HepG2 (cell line): ENCODE results near the gene BEND4. TPM values are rescaled to one million over a fixed set of nuclear protein-coding genes. Genes with fewer than 3 reads are reported as not detected.

Experiments used
- ATAC-seq: fragments of 200-7000 bp; cut with Tn5 transposase; 3 replicates; pipeline ENCODE4 v1.9.1; 2020; ENCODE audit warnings: mild to moderate bottlenecking, moderate library complexity
- BruUV-seq: library from RNA; stranded (reverse); fragments of 400-500 nt; replicated peaks from 2 replicates; lab custom pipeline; 2021; lab: Mats Ljungman, UMichigan
- CTCF ChIA-PET: fragments of 300-600 bp; formaldehyde crosslinking; extraction: SDS; loops from one replicate; lab custom pipeline; 2021; ENCODE audit warnings: low total read pairs, inconsistent platforms, low intra/inter-chr PET ratio; lab: Yijun Ruan, JAX
- POLR2A ChIA-PET: fragments of 350-600 bp; sonication (Branson Sonifier 250); formaldehyde crosslinking; loops from one replicate; lab custom pipeline; 2020; ENCODE audit warnings: antibody characterized with exemption, inconsistent platforms; lab: Yijun Ruan, JAX
- DNase-seq: peaks from one replicate; pipeline ENCODE4 v3.0.0-alpha.2; 2015; ENCODE audit warnings: low spot score
- FAIRE-seq: peaks from 3 replicates; lab custom pipeline; 2011; peaks lifted over from hg19 to GRCh38; lab: Jason Lieb, UNC
- H2AFZ ChIP-seq: one replicate; pipeline ENCODE4 v1.6.1; 2011; ENCODE audit warnings: low read length, inconsistent platforms
- H3K27ac ChIP-seq: fragments of 300-600 bp; 3 replicates; pipeline ENCODE4 v1.8.0; 2011; ENCODE audit warnings: mixed run types, mild to moderate bottlenecking, mixed read lengths, low read length, inconsistent platforms; ENCODE audit not compliant: insufficient read depth; ENCODE audit errors: extremely low read length
- H3K27me3 ChIP-seq, 2 experiments: fragments of 200-600 bp in 1 of 2; 2 replicates in 1 of 2; 3 replicates in 1 of 2; pipeline versions ENCODE4 v1.6.0 to v1.8.0; 2011; ENCODE audit warnings: low read length in 2 of 2, mild to moderate bottlenecking in 2 of 2, moderate library complexity in 2 of 2, inconsistent platforms in 1 of 2; ENCODE audit not compliant: insufficient read depth in 2 of 2, control insufficient read depth in 1 of 2
- H3K36me3 ChIP-seq, 2 experiments: fragments of 200-600 bp in 1 of 2; replicated peaks in 1 of 2; 2 replicates in 1 of 2; 3 replicates in 1 of 2; pipeline versions ENCODE4 v1.5.1 to v1.8.0; 2011; ENCODE audit warnings: low read length in 2 of 2, inconsistent platforms in 1 of 2; ENCODE audit not compliant: insufficient read depth in 2 of 2, control insufficient read depth in 1 of 2
- H3K4me1 ChIP-seq: 2 replicates; pipeline ENCODE4 v1.5.1; 2012; ENCODE audit warnings: low read length, inconsistent platforms; ENCODE audit not compliant: insufficient read depth
- H3K4me2 ChIP-seq: 2 replicates; pipeline ENCODE4 v1.6.0; 2011; ENCODE audit warnings: low read depth, low read length, inconsistent platforms
- H3K4me3 ChIP-seq, 3 experiments: fragments of 200-600 bp in 1 of 3; sonication (generic), shearing (Covaris generic) in 1 of 3; replicated peaks in 1 of 3; 2 replicates each; pipeline ENCODE4 v1.5.1; 2011 to 2016; ENCODE audit warnings: low read length in 3 of 3, inconsistent platforms in 2 of 3, low read depth in 2 of 3, mild to moderate bottlenecking in 2 of 3, control low read depth in 1 of 3, mixed read lengths in 1 of 3; ENCODE audit not compliant: insufficient read depth in 1 of 3
- H3K79me2 ChIP-seq: one replicate; pipeline ENCODE4 v1.6.1; 2011; ENCODE audit warnings: low read length, inconsistent platforms; ENCODE audit not compliant: insufficient read depth
- H3K9ac ChIP-seq: 2 replicates; pipeline ENCODE4 v1.6.0; 2011; ENCODE audit warnings: mild to moderate bottlenecking, low read depth, low read length, inconsistent platforms; ENCODE audit not compliant: insufficient read depth
- H3K9me3 ChIP-seq: 2 replicates; pipeline ENCODE4 v1.5.1; 2012; ENCODE audit warnings: mild to moderate bottlenecking, low read length
- H4K20me1 ChIP-seq: 2 replicates; pipeline ENCODE4 v1.6.0; 2011; ENCODE audit warnings: inconsistent platforms, mild to moderate bottlenecking, low read length, moderate library complexity; ENCODE audit not compliant: insufficient read depth
- ATF1 ChIP-seq: IDR thresholded peaks from 2 replicates; pipeline ENCODE4 v1.6.1; 2016; ENCODE audit warnings: mild to moderate bottlenecking, control low read depth
- CBX1 ChIP-seq: IDR thresholded peaks from one replicate; pipeline ENCODE4 v1.6.1; 2016; ENCODE audit warnings: antibody characterized with exemption, low read depth
- CENPT ChIP-seq: sonication (generic); formaldehyde crosslinking; IDR thresholded peaks from 2 replicates; pipeline ENCODE4 v1.8.0; 2022; ENCODE audit warnings: low read depth, mild to moderate bottlenecking, moderate library complexity, missing genetic modification reagents
- DNMT1 ChIP-seq: sonication (generic); formaldehyde crosslinking; IDR thresholded peaks from 2 replicates; pipeline ENCODE4 v1.5.1; 2020; ENCODE audit warnings: mild to moderate bottlenecking, missing genetic modification reagents
- ELF3 ChIP-seq: IDR thresholded peaks from 2 replicates; pipeline ENCODE4 v1.6.1; 2016; ENCODE audit warnings: missing genetic modification reagents, missing compliant biosample characterization
- FUBP1 ChIP-seq: sonication (generic); formaldehyde crosslinking; IDR thresholded peaks from 2 replicates; pipeline ENCODE4 v1.5.1; 2020; ENCODE audit warnings: missing genetic modification reagents, mild to moderate bottlenecking, borderline replicate concordance
- IKZF4 ChIP-seq: sonication (generic); formaldehyde crosslinking; IDR thresholded peaks from 2 replicates; pipeline ENCODE4 v1.5.1; 2020; ENCODE audit warnings: borderline replicate concordance, mild to moderate bottlenecking, low read depth, missing genetic modification reagents; ENCODE audit errors: not compliant biosample characterization
- KDM5B ChIP-seq: sonication (generic); formaldehyde crosslinking; IDR thresholded peaks from 2 replicates; pipeline ENCODE4 v1.4.0; 2020; ENCODE audit warnings: missing genetic modification reagents, mild to moderate bottlenecking, borderline replicate concordance
- NR2F6 ChIP-seq, 2 experiments: IDR thresholded peaks; 2 replicates each; pipeline ENCODE4 v1.6.1; 2016; ENCODE audit warnings: antibody characterized with exemption in 1 of 2, mild to moderate bottlenecking in 1 of 2
- RARG ChIP-seq: sonication (generic); formaldehyde crosslinking; IDR thresholded peaks from 2 replicates; pipeline ENCODE4 v1.4.0; 2020; ENCODE audit warnings: low read depth, mild to moderate bottlenecking, missing genetic modification reagents
- TBX2 ChIP-seq: sonication (generic); formaldehyde crosslinking; IDR thresholded peaks from 2 replicates; pipeline ENCODE4 v1.5.0; 2020; ENCODE audit warnings: missing genetic modification reagents, mild to moderate bottlenecking, borderline replicate concordance
- ZNF160 ChIP-seq: sonication (generic); formaldehyde crosslinking; IDR thresholded peaks from 2 replicates; pipeline ENCODE4 v1.8.0; 2022; ENCODE audit warnings: mild to moderate bottlenecking, inconsistent platforms, missing genetic modification reagents
- ZNF558 ChIP-seq: sonication (generic); formaldehyde crosslinking; IDR thresholded peaks from 2 replicates; pipeline ENCODE4 v1.9.0; 2022; ENCODE audit warnings: mild to moderate bottlenecking, missing genetic modification reagents, borderline replicate concordance
- ZNF589 ChIP-seq: sonication (generic); formaldehyde crosslinking; conservative IDR thresholded peaks from 2 replicates; pipeline ENCODE4 v1.8.0; 2022; ENCODE audit warnings: mild to moderate bottlenecking, moderate library complexity, missing genetic modification reagents
- ZNF703 ChIP-seq: sonication (generic); formaldehyde crosslinking; IDR thresholded peaks from 2 replicates; pipeline ENCODE4 v1.5.1; 2020; ENCODE audit warnings: missing genetic modification reagents, mild to moderate bottlenecking, moderate library complexity, borderline replicate concordance
- WGBS: methylation state at CpG from one replicate; pipeline ENCODE4 v1.1.6; 2017; ENCODE audit warnings: low lambda C conversion rate; 5-methylcytosine and 5-hydroxymethylcytosine counted together
- in situ Hi-C: cut with HindIII; loops from 2 replicates; pipeline ENCODE4 v1.10.0; 2017; ENCODE audit warnings: low pct_unique_long_range_greater_than_20kb; ENCODE audit not compliant: extremely low pct_ligation_motif_present
- intact Hi-C: fragments of 100-400 bp; cut with micrococcal nuclease; formaldehyde crosslinking; loops from one replicate; pipeline ENCODE4 v1.10.0; 2022; ENCODE audit not compliant: unreplicated experiment
- polyA plus RNA-seq, 8 experiments: library from polyadenylated mRNA; depleted of rRNA in 3 of 8; stranded (reverse) in 7 of 8; unstranded in 1 of 8; fragments of >200 nt; fragmentation: Illumina TruSeq in 4 of 8; extraction: Trizol in 4 of 8; gene quantifications; 2 replicates each; pipeline versions ENCODE4 v1.2.1 to v1.2.3, GENCODE V29; 2011 to 2016; ENCODE audit warnings: low read depth in 4 of 8, missing spikeins in 1 of 8, mixed read lengths in 1 of 8; ENCODE audit not compliant: insufficient read depth in 1 of 8
- total RNA-seq, 5 experiments: library from RNA; depleted of rRNA; stranded (reverse); fragments of >200 nt; fragmentation: Illumina TruSeq; extraction: Trizol; gene quantifications; 2 replicates each; pipeline ENCODE4 v1.2.3, GENCODE V29; 2016; ENCODE audit warnings: low read depth in 1 of 5
- TF ChIP-seq, protein P1 (sequence below): sonication (generic); formaldehyde crosslinking; conservative IDR thresholded peaks from 2 replicates; pipeline ENCODE4 v1.8.0; 2022; ENCODE audit warnings: low read depth, missing genetic modification reagents
- TF ChIP-seq, protein P2 (sequence below): sonication (generic); formaldehyde crosslinking; IDR thresholded peaks from 2 replicates; pipeline ENCODE4 v1.4.0; 2020; ENCODE audit warnings: mild to moderate bottlenecking, low read depth, missing genetic modification reagents

The BEND4 gene
- total and polyA plus RNA-seq, 2 of the 13 experiments (the other 11 are each of a cell fraction or from before 2014, with no cell fraction given), result not detected

DNA sequence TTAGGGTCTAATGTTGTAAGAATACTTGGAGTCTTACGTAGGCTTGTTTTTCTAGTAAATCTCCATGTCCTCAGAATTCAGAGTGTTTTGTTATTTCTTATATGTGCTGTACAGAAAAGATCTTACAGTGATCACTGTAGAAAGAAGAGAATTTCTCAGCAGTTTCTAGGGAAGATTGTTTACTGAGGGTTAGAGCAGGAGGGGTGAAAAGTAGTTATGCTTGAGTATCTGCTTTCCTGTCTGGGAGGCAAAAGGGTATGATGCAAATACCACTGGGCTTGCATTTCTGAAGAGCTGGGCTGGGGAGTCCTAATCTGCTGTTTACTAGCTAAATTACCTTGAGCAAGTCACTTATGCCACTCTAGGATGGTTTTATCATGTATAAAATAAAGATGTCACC, 78.2 kb downstream of the BEND4 start:
- POLR2A ChIA-PET, result no interaction called here
- FAIRE-seq, result no peak
- intact Hi-C loops (no loop called here), in situ Hi-C loops (no loop called here)
- Histone ChIP-seq H4K20me1 (no peaks in the 10 kb centered on the region), H3K9ac (no peak overlapping the region), H3K4me2 (no peak overlapping the region), H3K79me2 (no peaks in the 10 kb centered on the region), H2AFZ (no peak overlapping the region)
- DNase-seq, result no peak
- no TSS peak for BruUV-seq
- CTCF ChIA-PET, result no interaction called here
- no peak for TF ChIP-seq NR2F6 (IDR thresholded peaks at IDR 0.05)
- no peak for TF ChIP-seq NR2F6 (CRISPR knock-in tag; IDR thresholded peaks at IDR 0.05)
- TF ChIP-seq, protein P1, sequence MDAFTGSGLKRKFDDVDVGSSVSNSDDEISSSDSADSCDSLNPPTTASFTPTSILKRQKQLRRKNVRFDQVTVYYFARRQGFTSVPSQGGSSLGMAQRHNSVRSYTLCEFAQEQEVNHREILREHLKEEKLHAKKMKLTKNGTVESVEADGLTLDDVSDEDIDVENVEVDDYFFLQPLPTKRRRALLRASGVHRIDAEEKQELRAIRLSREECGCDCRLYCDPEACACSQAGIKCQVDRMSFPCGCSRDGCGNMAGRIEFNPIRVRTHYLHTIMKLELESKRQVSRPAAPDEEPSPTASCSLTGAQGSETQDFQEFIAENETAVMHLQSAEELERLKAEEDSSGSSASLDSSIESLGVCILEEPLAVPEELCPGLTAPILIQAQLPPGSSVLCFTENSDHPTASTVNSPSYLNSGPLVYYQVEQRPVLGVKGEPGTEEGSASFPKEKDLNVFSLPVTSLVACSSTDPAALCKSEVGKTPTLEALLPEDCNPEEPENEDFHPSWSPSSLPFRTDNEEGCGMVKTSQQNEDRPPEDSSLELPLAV (CRISPR knock-in tag), result no peak
- TF ChIP-seq RARG, result no peak
- TF ChIP-seq CBX1, result no peak
- TF ChIP-seq ZNF160, result no peak
- no peak for TF ChIP-seq IKZF4 (CRISPR knock-in tag)
- no peak for TF ChIP-seq ATF1 (CRISPR knock-in tag)
- TF ChIP-seq CENPT (CRISPR knock-in tag), result no peak
- TF ChIP-seq ZNF589 (CRISPR knock-in tag), result no peak
- TF ChIP-seq ELF3 (CRISPR knock-in tag), result no peak
- no peak for TF ChIP-seq TBX2 (CRISPR knock-in tag)
- TF ChIP-seq, protein P2, sequence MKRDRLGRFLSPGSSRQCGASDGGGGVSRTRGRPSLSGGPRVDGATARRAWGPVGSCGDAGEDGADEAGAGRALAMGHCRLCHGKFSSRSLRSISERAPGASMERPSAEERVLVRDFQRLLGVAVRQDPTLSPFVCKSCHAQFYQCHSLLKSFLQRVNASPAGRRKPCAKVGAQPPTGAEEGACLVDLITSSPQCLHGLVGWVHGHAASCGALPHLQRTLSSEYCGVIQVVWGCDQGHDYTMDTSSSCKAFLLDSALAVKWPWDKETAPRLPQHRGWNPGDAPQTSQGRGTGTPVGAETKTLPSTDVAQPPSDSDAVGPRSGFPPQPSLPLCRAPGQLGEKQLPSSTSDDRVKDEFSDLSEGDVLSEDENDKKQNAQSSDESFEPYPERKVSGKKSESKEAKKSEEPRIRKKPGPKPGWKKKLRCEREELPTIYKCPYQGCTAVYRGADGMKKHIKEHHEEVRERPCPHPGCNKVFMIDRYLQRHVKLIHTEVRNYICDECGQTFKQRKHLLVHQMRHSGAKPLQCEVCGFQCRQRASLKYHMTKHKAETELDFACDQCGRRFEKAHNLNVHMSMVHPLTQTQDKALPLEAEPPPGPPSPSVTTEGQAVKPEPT (CRISPR knock-in tag), result no peak
- TF ChIP-seq KDM5B, result no peak
- no peak for TF ChIP-seq ZNF558 (CRISPR knock-in tag)
- no peak for TF ChIP-seq DNMT1 (CRISPR knock-in tag)
- TF ChIP-seq ZNF703, result no peak
- TF ChIP-seq FUBP1 (CRISPR knock-in tag), result no peak
- TF ChIP-seq, all 625 proteins: peak for 0
- peaks cover 0 to 13% of the 10 kb centered on the region in 2 experiments; a peak in 2 of 5 replicates for H3K36me3 ChIP-seq
- H3K9me3 ChIP-seq, result no peaks in the 10 kb centered on the region
- ATAC-seq, result no peak
- H3K27ac ChIP-seq, result no peak overlapping the region
- no peaks in the 10 kb centered on the region for H3K27me3 ChIP-seq
- WGBS, result 93% methylated on average over 1 of the region's 1 CpG
- no peaks in the 10 kb centered on the region for H3K4me1 ChIP-seq
- H3K4me3 ChIP-seq, result no peak overlapping the region
